Astrocyte of the spinal cord (primary cell): ENCODE measurements around the gene ARHGAP26.

ENCODE experiments used
- DNase-seq: peaks from one replicate; pipeline ENCODE4 v3.0.0; 2011; ENCODE audit warnings: low read depth, low spot score
- H3K4me3 ChIP-seq: 2 replicates; pipeline ENCODE4 v1.5.1; 2011; ENCODE audit warnings: low read depth, mild to moderate bottlenecking, low read length, moderate library complexity
- CTCF ChIP-seq: IDR thresholded peaks from 2 replicates; pipeline ENCODE4 v1.5.1; 2012; ENCODE audit warnings: low read depth, mild to moderate bottlenecking, low read length, inconsistent platforms
- in situ Hi-C: cut with HindIII; loops from 2 replicates; pipeline ENCODE4 v1.10.0; 2017; ENCODE audit warnings: low sequenced_read_pairs

The ARHGAP26 gene

GRCh38 chr5:143218517-143219170 lies 448.5 kb downstream of the ARHGAP26 start:
- no peak for TF ChIP-seq CTCF
- DNase-seq: no peak
- no peak overlapping the region for H3K4me3 ChIP-seq
- in situ Hi-C loops: no loop called here

GRCh38 chr5:143219696-143220095 lies 449.5 kb downstream of the ARHGAP26 start:
- in situ Hi-C loops: no loop called here
- DNase-seq: no peak
- no peak for TF ChIP-seq CTCF
- H3K4me3 ChIP-seq: no peak overlapping the region

- in situ Hi-C loops: no loop called here
- no peak overlapping the region for H3K4me3 ChIP-seq
- TF ChIP-seq CTCF: no peak
- no peak for DNase-seq
These were observed 450.6 kb downstream of the ARHGAP26 start for GRCh38 chr5:143220748-143221251.

- DNase-seq: no peak
- no peak for TF ChIP-seq CTCF
These were observed 452.4 kb downstream of the ARHGAP26 start for GRCh38 chr5:143222287-143223231.

GRCh38 chr5:143224672-143225071 lies 454.5 kb downstream of the ARHGAP26 start:
- TF ChIP-seq CTCF: no peak
- in situ Hi-C loops: no loop called here
- no peak for DNase-seq
- H3K4me3 ChIP-seq: no peak overlapping the region

More at GRCh38 chr5:143222287-143223231, 452.4 kb downstream of the ARHGAP26 start:
- no peak overlapping the region for H3K4me3 ChIP-seq
- in situ Hi-C loops: no loop called here

- no peak for DNase-seq
- no peak for TF ChIP-seq CTCF
- in situ Hi-C loops: no loop called here
- no peak overlapping the region for H3K4me3 ChIP-seq
These were observed 455.3 kb downstream of the ARHGAP26 start for GRCh38 chr5:143225511-143225910.
